ENCODE data around the gene CADPS2.

GRCh38 chr7:122463631-122464030 is 422.6 kb downstream of the CADPS2 start:
- TF ChIP-seq POLR2A (IDR thresholded peaks at IDR 0.05) (no peak), CTCF (IDR thresholded peaks at IDR 0.05) (no peak)

Data from body of pancreas (tissue), 4 donors.